Immature natural killer cell (primary cell): ENCODE results near the gene SHB. TPM values are rescaled to one million over a fixed set of nuclear protein-coding genes. Genes with fewer than 3 reads are reported as not detected.
"Not testable (repeated sequence)": the region's sequence is repeated elsewhere in the genome, so short reads cannot be mapped to it uniquely, and the experiment has no call there.

Experiments used
- DNase-seq, 3 donors: peaks; one replicate each; pipeline ENCODE4 v3.0.0; 2022; ENCODE audit warnings: mixed read lengths in 1 of 3
- H3K27ac Mint-ChIP-seq, 6 donors: one replicate each; pipeline ENCODE4 v1.8.0; 2020; ENCODE audit warnings: mixed read lengths in 6 of 6, mild to moderate bottlenecking in 5 of 6, inconsistent platforms in 4 of 6, moderate library complexity in 3 of 6
- H3K27me3 Mint-ChIP-seq, 3 donors: one replicate each; pipeline ENCODE4 v1.8.0; 2020 to 2021; ENCODE audit warnings: low read depth in 3 of 3, mild to moderate bottlenecking in 3 of 3, mixed read lengths in 3 of 3, moderate library complexity in 3 of 3, inconsistent platforms in 1 of 3
- H3K36me3 Mint-ChIP-seq, 3 donors: one replicate each; pipeline ENCODE4 v1.8.0; 2020; ENCODE audit warnings: mixed read lengths in 3 of 3, inconsistent platforms in 2 of 3, mild to moderate bottlenecking in 2 of 3
- H3K4me1 Mint-ChIP-seq, 2 donors: one replicate each; pipeline ENCODE4 v1.8.0; 2020; ENCODE audit warnings: inconsistent platforms in 2 of 2, mild to moderate bottlenecking in 2 of 2, mixed read lengths in 2 of 2, moderate library complexity in 1 of 2
- H3K4me3 Mint-ChIP-seq, 5 donors: one replicate each; pipeline ENCODE4 v1.8.0; 2020; ENCODE audit warnings: mild to moderate bottlenecking in 5 of 5, mixed read lengths in 5 of 5, inconsistent platforms in 3 of 5, moderate library complexity in 3 of 5
- H3K9me3 Mint-ChIP-seq, 6 donors: one replicate each; pipeline ENCODE4 v1.8.0; 2020; ENCODE audit warnings: mild to moderate bottlenecking in 6 of 6, mixed read lengths in 6 of 6, inconsistent platforms in 4 of 6, moderate library complexity in 3 of 6
- polyA plus RNA-seq, 3 donors: library from polyadenylated mRNA; unstranded; fragments of 300-500 nt; fragmentation: Illumina TruSeq; gene quantifications; one replicate each; pipeline ENCODE4 v1.2.3, GENCODE V29; 2021

Gene SHB
- polyA plus RNA-seq, 3 donors from 2014 or later, result 0.39 to 0.70 (median 0.57) TPM

DNA sequence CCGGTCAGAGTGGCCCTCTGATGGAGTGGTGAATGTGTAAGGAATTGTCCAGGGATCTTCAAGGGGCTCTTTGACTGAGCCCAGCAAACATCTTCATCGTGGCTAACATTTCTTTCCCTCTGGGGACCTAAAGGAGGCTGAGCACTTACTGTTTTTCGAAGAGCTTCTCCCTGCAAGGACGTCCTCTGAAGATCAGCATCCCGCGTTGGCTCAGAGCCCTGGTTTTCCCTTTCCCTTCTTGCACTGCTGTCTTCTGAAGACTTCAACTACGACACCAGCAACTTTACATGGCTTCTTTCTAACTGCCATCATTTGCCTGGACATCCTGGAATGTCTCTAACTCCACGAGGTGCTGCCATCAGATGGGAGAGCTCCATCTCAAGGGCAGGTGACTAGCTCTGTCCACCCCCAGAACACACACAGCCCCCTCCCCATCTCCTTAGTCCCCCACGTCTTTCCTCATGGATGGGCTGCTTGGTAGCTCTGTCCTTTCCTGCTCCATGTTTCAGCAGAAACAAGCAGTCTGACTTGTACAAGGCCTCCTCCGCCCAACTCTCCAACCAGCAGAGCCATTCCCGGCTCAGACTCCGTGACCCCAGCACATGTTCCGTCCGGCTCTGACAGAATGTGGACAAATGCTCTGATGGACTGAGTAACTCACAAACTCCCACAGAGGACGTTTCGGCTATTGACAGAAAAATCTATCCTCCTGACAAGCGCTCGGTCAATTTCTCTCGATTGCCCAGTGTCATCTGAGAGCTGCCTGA lies 17.1 kb downstream of the SHB start:
- no peak for DNase-seq
- peaks cover 0 to 8% (median 0%) of the 10 kb centered on the region in 3 donors for H3K36me3 Mint-ChIP-seq
- H3K4me3 Mint-ChIP-seq, result no peak overlapping the region
- H3K4me1 Mint-ChIP-seq, result peaks cover 9 to 13% of the 10 kb centered on the region in 2 donors
- no peak overlapping the region for H3K27ac Mint-ChIP-seq
- H3K27me3 Mint-ChIP-seq, result peaks cover 0 to 6% (median 2%) of the 10 kb centered on the region in 3 donors
- no peaks in the 10 kb centered on the region for H3K9me3 Mint-ChIP-seq

- DNase-seq, result no peak
- peaks cover 9 to 13% of the 10 kb centered on the region in 2 donors for H3K4me1 Mint-ChIP-seq
- peak overlapping the region in 1 of 5 donors; percentile 57 for H3K4me3 Mint-ChIP-seq
- peaks cover 0 to 4% (median 0%) of the 10 kb centered on the region in 3 donors for H3K36me3 Mint-ChIP-seq
- no peak overlapping the region for H3K27ac Mint-ChIP-seq
- no peaks in the 10 kb centered on the region for H3K9me3 Mint-ChIP-seq
- peaks cover 0 to 3% (median 1%) of the 10 kb centered on the region in 3 donors for H3K27me3 Mint-ChIP-seq
Measured at GRCh38 chr9:38048316-38048969, 20.6 kb downstream of the SHB start.

DNA sequence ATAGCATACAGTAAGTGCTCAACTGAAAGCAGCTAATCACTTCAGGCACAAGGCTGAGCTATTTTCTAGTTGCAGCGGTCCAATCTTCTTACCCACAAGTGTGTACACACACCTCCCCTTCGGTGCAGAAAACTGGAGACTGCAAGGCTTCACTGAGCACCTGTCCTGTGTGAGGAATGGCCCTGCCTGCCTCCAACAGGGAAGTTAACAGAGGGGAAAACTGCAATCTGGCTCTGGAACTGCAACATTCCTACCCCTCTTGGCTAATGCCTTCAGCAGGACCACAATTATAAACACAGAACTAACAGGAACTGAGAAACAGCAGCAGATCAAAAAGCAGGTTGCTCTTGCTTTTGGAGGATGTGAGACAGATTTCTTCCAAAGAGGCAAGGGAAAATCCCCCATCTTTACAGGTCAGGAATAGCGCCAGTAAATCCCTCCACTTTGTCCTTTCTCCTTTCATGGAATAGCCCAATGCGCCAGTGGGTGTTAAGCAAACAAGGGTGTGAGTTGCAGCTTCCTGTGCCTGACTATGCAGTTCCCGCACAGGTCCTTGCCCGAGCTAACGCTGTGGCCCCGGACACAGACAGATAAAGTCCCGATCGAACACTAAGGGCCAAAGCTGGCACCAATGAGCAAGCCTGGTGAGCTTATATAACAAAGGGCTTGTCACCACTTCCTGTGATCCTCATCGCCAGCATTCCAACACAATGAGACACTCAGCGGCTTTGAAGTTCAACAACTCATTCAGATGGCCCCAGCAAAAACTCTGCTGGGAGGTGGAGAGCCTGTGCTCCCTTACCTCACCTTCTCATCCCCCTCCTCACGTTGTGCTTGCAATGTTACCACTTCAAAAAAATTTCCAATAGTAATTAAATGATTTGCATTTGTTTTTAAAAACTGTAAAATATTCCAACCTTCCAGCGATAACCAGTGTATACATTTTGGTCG lies 21.5 kb downstream of the SHB start:
- H3K9me3 Mint-ChIP-seq, result no peaks in the 10 kb centered on the region
- H3K27me3 Mint-ChIP-seq, result peaks cover 0 to 3% (median 1%) of the 10 kb centered on the region in 3 donors
- DNase-seq, result no peak
- peaks cover 9 to 13% of the 10 kb centered on the region in 2 donors for H3K4me1 Mint-ChIP-seq
- H3K27ac Mint-ChIP-seq, result no peak overlapping the region
- peak overlapping the region in 3 of 5 donors; percentile 10 to 57 (median 23) for H3K4me3 Mint-ChIP-seq
- H3K36me3 Mint-ChIP-seq, result peaks cover 0 to 4% (median 0%) of the 10 kb centered on the region in 3 donors

GRCh38 chr9:38046661-38047300 lies 22.2 kb downstream of the SHB start:
- H3K27ac Mint-ChIP-seq, result no peak overlapping the region
- peaks cover 0 to 3% (median 1%) of the 10 kb centered on the region in 3 donors for H3K27me3 Mint-ChIP-seq
- peaks cover 9 to 13% of the 10 kb centered on the region in 2 donors for H3K4me1 Mint-ChIP-seq
- peaks cover 0 to 4% (median 0%) of the 10 kb centered on the region in 3 donors for H3K36me3 Mint-ChIP-seq
- no peak for DNase-seq
- H3K9me3 Mint-ChIP-seq, result no peaks in the 10 kb centered on the region
- no peak overlapping the region for H3K4me3 Mint-ChIP-seq

DNA sequence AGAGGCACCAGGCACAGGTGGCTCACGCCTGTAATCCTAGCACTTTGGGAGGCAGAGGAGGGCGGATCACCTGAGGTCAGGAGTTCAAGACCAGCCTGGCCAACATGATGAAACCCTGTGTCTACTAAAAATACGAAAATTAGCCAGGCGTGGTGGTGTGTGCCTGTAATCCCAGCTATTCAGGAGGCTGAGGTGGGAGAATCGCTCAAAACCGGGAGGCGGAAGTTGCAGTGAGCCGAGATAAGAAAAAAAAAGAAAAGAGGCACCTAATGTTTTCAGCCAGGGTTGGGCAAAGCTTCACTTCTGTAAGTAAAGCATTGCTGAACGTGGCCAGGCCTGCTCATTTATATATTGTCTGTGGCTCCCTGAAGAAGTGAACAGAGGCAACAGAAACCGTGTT lies 23.1 kb downstream of the SHB start:
- H3K36me3 Mint-ChIP-seq, H3K9me3 Mint-ChIP-seq, DNase-seq, H3K27ac Mint-ChIP-seq, H3K27me3 Mint-ChIP-seq, H3K4me3 Mint-ChIP-seq: not testable (repeated sequence)
- peaks cover 9 to 13% of the 10 kb centered on the region in 2 donors for H3K4me1 Mint-ChIP-seq

- peaks cover 0 to 4% (median 3%) of the 10 kb centered on the region in 3 donors for H3K27me3 Mint-ChIP-seq
- no peak for DNase-seq
- no peak overlapping the region for H3K4me3 Mint-ChIP-seq
- no peaks in the 10 kb centered on the region for H3K36me3 Mint-ChIP-seq
- no peaks in the 10 kb centered on the region for H3K9me3 Mint-ChIP-seq
- peaks cover 9 to 13% of the 10 kb centered on the region in 2 donors for H3K4me1 Mint-ChIP-seq
- H3K27ac Mint-ChIP-seq, result peak overlapping the region in 1 of 6 donors; percentile 44
Measured at GRCh38 chr9:38044706-38045105, 24.3 kb downstream of the SHB start.

DNA sequence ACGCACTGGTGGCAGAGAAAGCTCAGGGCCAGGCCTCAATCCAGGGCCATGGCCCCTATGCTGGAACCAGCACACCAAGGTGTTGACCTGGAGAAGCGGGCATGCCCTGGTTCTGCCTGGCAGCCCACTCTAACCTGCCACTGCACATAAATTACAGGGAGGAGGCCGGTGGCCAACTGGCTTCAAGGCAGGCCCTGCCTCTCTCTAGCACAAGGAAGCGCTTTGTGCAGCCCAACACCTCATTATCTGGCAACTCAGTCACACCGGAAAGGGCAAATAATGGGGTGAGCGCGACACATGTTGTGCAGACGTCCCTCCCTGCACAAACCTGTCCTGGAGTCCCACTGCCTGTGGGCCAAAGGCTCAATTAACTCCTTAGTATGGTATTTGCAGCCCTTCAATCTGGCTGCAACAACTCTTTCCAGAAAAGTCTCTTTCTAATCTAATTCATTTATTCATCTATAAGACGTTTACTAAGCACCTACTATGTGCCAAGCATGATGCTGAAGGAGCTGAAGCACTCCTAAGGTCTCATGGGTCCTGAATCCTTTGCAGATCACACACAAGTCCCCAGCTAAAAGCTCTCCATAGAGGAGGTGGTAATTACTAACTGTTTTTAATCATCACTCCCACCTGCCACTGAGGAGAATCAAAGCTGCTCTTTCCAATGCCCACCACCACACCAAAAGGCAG lies 24.9 kb downstream of the SHB start:
- Mint-ChIP-seq H3K9me3 (no peaks in the 10 kb centered on the region), H3K36me3 (no peaks in the 10 kb centered on the region), H3K27me3 (peaks cover 0 to 4% (median 3%) of the 10 kb centered on the region in 3 donors), H3K27ac (no peak overlapping the region), H3K4me3 (no peak overlapping the region), H3K4me1 (peaks cover 9 to 13% of the 10 kb centered on the region in 2 donors)
- DNase-seq, result no peak

GRCh38 chr9:38042626-38043357 lies 26.2 kb downstream of the SHB start:
- Mint-ChIP-seq H3K9me3 (no peaks in the 10 kb centered on the region), H3K4me1 (peaks cover 7 to 8% of the 10 kb centered on the region in 2 donors), H3K27ac (no peak overlapping the region), H3K27me3 (peaks cover 0 to 4% (median 3%) of the 10 kb centered on the region in 3 donors), H3K4me3 (no peak overlapping the region), H3K36me3 (no peaks in the 10 kb centered on the region)
- DNase-seq, result no peak

- DNase-seq, result no peak
- Mint-ChIP-seq H3K9me3 (no peaks in the 10 kb centered on the region), H3K27ac (no peak overlapping the region), H3K36me3 (no peaks in the 10 kb centered on the region), H3K4me1 (peaks cover 0 to 2% of the 10 kb centered on the region in 2 donors), H3K27me3 (peaks cover 0 to 4% (median 1%) of the 10 kb centered on the region in 3 donors), H3K4me3 (no peak overlapping the region)
Measured at GRCh38 chr9:38041564-38042243, 27.3 kb downstream of the SHB start.

DNA sequence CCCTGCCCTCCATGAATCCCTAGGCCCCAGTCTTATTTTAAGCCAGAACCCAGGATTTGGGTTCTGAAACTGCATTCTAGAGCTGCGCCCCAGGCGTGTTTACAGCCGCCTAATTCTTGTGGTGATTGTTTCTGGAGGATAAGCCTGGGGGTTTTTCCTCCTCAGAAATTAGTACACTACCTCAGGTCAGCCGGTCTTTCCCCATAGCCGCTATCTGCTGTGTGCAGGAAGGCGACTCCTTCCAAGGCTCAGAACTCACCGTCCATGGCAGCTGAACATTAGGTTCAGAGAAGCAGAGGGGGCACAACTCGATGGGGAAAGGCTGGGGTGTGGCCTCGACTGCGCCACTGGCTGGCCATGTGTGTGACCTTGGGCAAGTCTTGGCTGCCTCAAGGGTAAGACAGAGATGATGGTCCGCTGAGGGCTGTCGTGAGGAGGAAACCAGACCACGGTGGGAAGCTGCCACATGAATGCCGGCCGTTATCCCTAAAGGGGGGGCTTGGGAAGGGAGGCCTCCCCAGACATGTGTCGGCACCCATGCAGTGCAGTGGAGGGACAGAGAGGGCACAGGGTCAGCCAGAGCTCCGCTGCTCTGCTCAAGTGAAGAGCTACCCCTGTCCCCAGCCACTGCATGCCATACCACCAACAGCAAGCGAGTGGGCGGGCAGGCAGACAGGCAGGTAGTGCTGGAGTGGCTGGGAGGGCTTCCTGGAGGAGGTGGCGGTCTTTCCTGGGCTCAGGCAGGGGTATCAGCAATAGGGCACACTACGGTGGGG lies 28.9 kb downstream of the SHB start:
- Mint-ChIP-seq H3K4me3 (no peak overlapping the region), H3K4me1 (peaks cover 0 to 2% of the 10 kb centered on the region in 2 donors), H3K9me3 (no peaks in the 10 kb centered on the region), H3K27ac (no peak overlapping the region), H3K36me3 (no peaks in the 10 kb centered on the region), H3K27me3 (peaks cover 0 to 4% (median 4%) of the 10 kb centered on the region in 3 donors)
- DNase-seq, result no peak
